HG03025 (cell line): ENCODE measurements around the gene RBX1.

Experiments used
- ATAC-seq: cut with Tn5 transposase; IDR thresholded peaks from one replicate; pipeline ENCODE4 v1.9.1; 2021; ENCODE audit warnings: mild to moderate bottlenecking, moderate library complexity; ENCODE audit not compliant: unreplicated experiment, low FRiP score

RBX1 gene

DNA sequence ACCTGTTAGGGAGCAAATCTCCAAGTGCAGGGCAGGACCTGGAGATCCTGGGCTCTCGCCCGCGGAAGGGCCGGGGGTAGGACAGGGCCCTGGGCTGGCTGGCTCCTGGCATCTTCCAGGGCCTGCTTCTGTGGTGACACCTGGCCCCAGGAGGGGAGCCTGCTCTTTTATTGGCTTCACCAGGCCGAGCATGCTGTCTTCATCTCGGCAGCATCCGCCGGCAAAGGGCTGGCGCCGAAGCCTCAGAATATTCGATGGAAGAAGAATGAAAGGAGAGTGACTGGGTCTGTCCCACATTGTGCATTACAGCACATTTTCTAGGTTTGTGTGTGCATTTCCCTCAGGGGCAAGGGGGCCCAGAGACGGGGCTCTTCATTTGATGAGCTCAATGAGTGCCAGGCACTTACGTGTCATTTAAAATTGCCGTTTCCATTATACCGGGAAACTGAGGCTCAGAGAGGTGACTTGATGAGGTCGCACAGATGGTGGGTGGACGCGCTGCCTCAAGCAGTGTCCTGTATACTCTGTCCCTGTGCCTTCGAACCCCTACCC, 70.0 kb downstream of the RBX1 start:
- ATAC-seq = no peak

DNA sequence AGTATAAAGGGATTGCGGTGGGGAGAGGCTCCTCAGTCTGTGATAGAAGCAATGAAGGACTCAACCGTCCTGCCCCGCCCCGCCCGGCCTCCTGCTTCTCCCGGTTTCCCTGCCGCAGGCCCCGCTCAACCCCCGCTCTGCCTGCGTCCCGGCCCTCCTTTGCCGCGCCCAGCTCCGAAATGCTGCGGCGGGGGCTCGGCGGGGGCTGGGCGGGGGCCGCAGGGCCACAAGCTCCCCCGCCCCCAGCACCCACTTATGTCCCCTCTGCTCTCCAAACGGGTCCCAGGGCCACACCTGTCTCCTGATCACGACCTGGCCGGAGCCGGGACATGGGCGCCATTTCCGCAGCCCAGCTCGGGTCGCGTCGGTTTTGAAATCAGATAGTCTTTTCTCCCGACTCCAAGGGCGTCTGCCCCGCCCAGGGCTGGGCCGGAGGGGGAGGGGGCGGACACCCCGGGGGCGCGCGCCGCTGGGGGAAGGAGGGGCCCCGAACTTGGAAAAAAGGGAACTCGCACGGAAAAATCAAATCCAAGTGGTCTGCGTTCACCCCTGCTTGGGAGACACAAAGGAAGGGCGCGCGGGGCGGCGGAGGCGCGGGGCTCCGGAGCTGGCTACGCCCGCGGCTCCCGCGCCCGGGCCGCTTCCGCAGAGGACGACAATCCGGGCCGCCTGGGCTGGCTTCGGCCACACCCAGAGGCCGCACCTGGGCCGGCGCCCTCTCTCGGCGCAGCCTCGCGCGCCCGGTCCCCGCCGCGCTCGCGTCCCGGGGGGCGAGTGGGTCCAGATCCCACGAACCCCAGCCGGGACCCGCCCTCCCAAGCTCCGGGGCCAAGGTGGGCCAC, 70.7 kb downstream of the RBX1 start:
- peak; percentile 52 for ATAC-seq

DNA sequence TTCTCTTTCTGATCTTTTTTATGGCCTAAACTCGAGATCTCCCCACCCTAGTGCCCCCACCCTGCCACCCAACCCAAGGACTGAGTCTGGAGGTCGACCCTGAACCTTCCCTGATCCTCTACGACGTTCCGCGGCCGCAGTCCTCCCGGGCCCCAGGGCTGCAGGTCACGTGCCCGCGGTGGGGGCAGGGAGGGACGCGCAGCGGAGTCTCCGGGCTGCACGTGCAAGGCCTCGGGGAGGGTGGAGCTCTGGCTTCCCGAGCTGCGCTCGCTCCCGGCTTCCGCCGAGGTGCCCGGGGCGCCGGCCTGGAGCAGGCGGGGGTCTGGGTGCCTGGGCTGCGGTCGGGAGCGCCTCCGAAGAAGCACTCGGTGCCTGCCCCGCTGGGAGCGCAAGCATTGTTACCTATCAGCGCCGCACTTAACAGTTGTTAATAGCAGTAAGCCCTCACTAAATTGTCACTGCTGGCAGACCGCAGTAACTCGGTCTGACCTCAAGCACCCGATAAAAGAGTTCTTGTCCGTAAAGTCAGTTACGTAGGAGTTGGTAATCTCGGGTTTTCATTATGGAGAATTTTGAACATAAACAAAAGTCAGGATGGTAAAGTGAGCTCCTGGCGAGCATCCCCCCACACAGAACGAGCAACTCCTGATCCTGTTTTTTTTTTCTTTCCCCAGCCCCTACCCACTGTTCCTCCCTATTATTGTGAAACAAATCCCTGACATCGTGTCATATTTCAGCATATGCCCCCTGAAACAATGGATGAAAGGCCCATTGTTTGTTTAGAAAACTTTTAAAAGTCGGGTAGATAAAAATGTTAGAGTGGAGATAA, 71.5 kb downstream of the RBX1 start:
- peak; percentile 59 for ATAC-seq
